Caco-2 (cell line): ENCODE measurements around the gene PRR3. TPM values are rescaled to one million over a fixed set of nuclear protein-coding genes. Genes with fewer than 3 reads are reported as not detected.

Experiments used
- BruUV-seq: library from RNA; stranded (reverse); fragments of 400-500 nt; replicated peaks from 2 replicates; lab custom pipeline; 2021; lab: Mats Ljungman, UMichigan
- CTCF ChIA-PET: fragments of 300-600 bp; sonication (Branson Sonifier 250); formaldehyde crosslinking; loops from one replicate; lab custom pipeline; 2022; ENCODE audit warnings: antibody characterized with exemption; lab: Charles Lee
- POLR2A ChIA-PET: fragments of 300-600 bp; sonication (Branson Sonifier 250); formaldehyde crosslinking; loops from one replicate; lab custom pipeline; 2022; ENCODE audit warnings: antibody characterized with exemption; lab: Charles Lee
- DNase-seq, 2 experiments: peaks; one replicate each; pipeline versions ENCODE4 v3.0.0 to v3.0.0-alpha.2; 2020 to 2022
- H3K27me3 ChIP-seq: replicated peaks from 2 replicates; pipeline ENCODE4 v1.6.0; 2011; ENCODE audit warnings: low read length; ENCODE audit not compliant: control insufficient read depth, insufficient read depth
- H3K36me3 ChIP-seq: 2 replicates; pipeline ENCODE4 v1.5.1; 2011; ENCODE audit warnings: low read length; ENCODE audit not compliant: control insufficient read depth, insufficient read depth
- H3K4me1 ChIP-seq: fragments of 250-450 bp; sonication (Bioruptor Pico); 2 replicates; pipeline ENCODE4 v1.5.1; 2020; ENCODE audit warnings: mild to moderate bottlenecking
- H3K4me3 ChIP-seq: 2 replicates; pipeline ENCODE4 v1.5.1; 2011; ENCODE audit warnings: low read depth, mild to moderate bottlenecking, control low read depth, low read length
- H3K9me3 ChIP-seq: fragments of 250-450 bp; sonication (Bioruptor Pico); 2 replicates; pipeline ENCODE4 v1.5.1; 2020; ENCODE audit warnings: mild to moderate bottlenecking, moderate library complexity
- H3K27ac Mint-ChIP-seq: one replicate; pipeline ENCODE4 v1.8.0; 2022; ENCODE audit warnings: mixed read lengths; ENCODE audit not compliant: unreplicated experiment
- H3K27me3 Mint-ChIP-seq: one replicate; pipeline ENCODE4 v1.8.0; 2022; ENCODE audit warnings: mixed read lengths; ENCODE audit not compliant: insufficient read depth, unreplicated experiment
- H3K36me3 Mint-ChIP-seq: one replicate; pipeline ENCODE4 v1.8.0; 2022; ENCODE audit warnings: mild to moderate bottlenecking, mixed read lengths; ENCODE audit not compliant: insufficient read depth, unreplicated experiment
- H3K4me1 Mint-ChIP-seq: one replicate; pipeline ENCODE4 v1.8.0; 2022; ENCODE audit warnings: low read depth, mixed read lengths; ENCODE audit not compliant: unreplicated experiment
- H3K4me3 Mint-ChIP-seq: one replicate; pipeline ENCODE4 v1.8.0; 2022; ENCODE audit warnings: mild to moderate bottlenecking, moderate library complexity, mixed read lengths; ENCODE audit not compliant: unreplicated experiment
- H3K9me3 Mint-ChIP-seq: one replicate; pipeline ENCODE4 v1.8.0; 2022; ENCODE audit warnings: mixed read lengths; ENCODE audit not compliant: unreplicated experiment
- CTCF ChIP-seq, 2 experiments: fragments of 200-600 bp in 1 of 2; IDR thresholded peaks; 1 replicate in 1 of 2; 2 replicates in 1 of 2; pipeline versions ENCODE4 v1.5.1 to v1.8.0; 2011 to 2022; ENCODE audit warnings: antibody characterized with exemption in 1 of 2, control low read depth in 1 of 2, inconsistent platforms in 1 of 2, low read depth in 1 of 2, low read length in 1 of 2, mild to moderate bottlenecking in 1 of 2, moderate library complexity in 1 of 2; ENCODE audit not compliant: insufficient read depth in 1 of 2, severe bottlenecking in 1 of 2, unreplicated experiment in 1 of 2
- intact Hi-C: fragments of 100-400 bp; cut with micrococcal nuclease; formaldehyde crosslinking; loops from one replicate; pipeline ENCODE4 v1.10.0; 2022; ENCODE audit not compliant: unreplicated experiment
- total RNA-seq: library from RNA; stranded (reverse); gene quantifications from 2 replicates; pipeline ENCODE4 v1.2.3, GENCODE V29; 2022

Gene PRR3
- total RNA-seq, 1 experiment from 2014 or later = 20.3 TPM

- DNase-seq = no peak
- H3K9me3 Mint-ChIP-seq = no peaks in the 10 kb centered on the region
- intact Hi-C loops = no loop called here
- no peaks in the 10 kb centered on the region for H3K27me3 ChIP-seq
- peaks cover 6% of the 10 kb centered on the region for H3K4me1 Mint-ChIP-seq
- H3K4me3 ChIP-seq = no peak overlapping the region
- peaks cover 7% of the 10 kb centered on the region for H3K36me3 ChIP-seq
- H3K36me3 Mint-ChIP-seq = peaks cover 96% of the 10 kb centered on the region
- no peak for TF ChIP-seq CTCF (IDR thresholded peaks at IDR 0.05; ENCODE audit: insufficient read depth in 1 of 2, low read depth in 1 of 2, low read length in 1 of 2, severe bottlenecking in 1 of 2, unreplicated experiment in 1 of 2)
- no TSS peak for BruUV-seq
- H3K4me1 ChIP-seq = peaks cover 8% of the 10 kb centered on the region
- H3K27ac Mint-ChIP-seq = peak overlapping the region; percentile 31
- CTCF ChIA-PET = interaction anchor here (0.7 to 1.3 kb wide), 4 partner anchors 20 to 108 kb away, joined by 3 to 4 read pairs (median 3); partner anchors contain the start of gene ABCF1
- H3K4me3 Mint-ChIP-seq = no peak overlapping the region
- no peaks in the 10 kb centered on the region for H3K9me3 ChIP-seq
- H3K27me3 Mint-ChIP-seq = no peaks in the 10 kb centered on the region
- POLR2A ChIA-PET = no interaction called here
Measured at GRCh38 chr6:30590509-30590908, 33.4 kb downstream of the PRR3 start.

- no peaks in the 10 kb centered on the region for H3K9me3 ChIP-seq
- POLR2A ChIA-PET = no interaction called here
- peak overlapping the region; percentile 31 for H3K27ac Mint-ChIP-seq
- CTCF ChIA-PET = interaction anchor here (0.7 to 1.3 kb wide), 4 partner anchors 20 to 109 kb away, joined by 3 to 4 read pairs (median 3); partner anchors contain the start of gene ABCF1
- H3K36me3 Mint-ChIP-seq = peaks cover 95% of the 10 kb centered on the region
- intact Hi-C loops = no loop called here
- peaks cover 5% of the 10 kb centered on the region for H3K36me3 ChIP-seq
- H3K4me1 ChIP-seq = peaks cover 8% of the 10 kb centered on the region
- no TSS peak for BruUV-seq
- no peaks in the 10 kb centered on the region for H3K27me3 Mint-ChIP-seq
- DNase-seq = peak; percentile 57 to 61
- no peak for TF ChIP-seq CTCF (IDR thresholded peaks at IDR 0.05; ENCODE audit: insufficient read depth in 1 of 2, low read depth in 1 of 2, low read length in 1 of 2, severe bottlenecking in 1 of 2, unreplicated experiment in 1 of 2)
- H3K4me1 Mint-ChIP-seq = peaks cover 6% of the 10 kb centered on the region
- no peaks in the 10 kb centered on the region for H3K9me3 Mint-ChIP-seq
- H3K27me3 ChIP-seq = no peaks in the 10 kb centered on the region
- no peak overlapping the region for H3K4me3 ChIP-seq
- H3K4me3 Mint-ChIP-seq = no peak overlapping the region
Measured at GRCh38 chr6:30591008-30591407, 33.9 kb downstream of the PRR3 start.

GRCh38 chr6:30592287-30592686 is 35.2 kb downstream of the PRR3 start:
- TF ChIP-seq CTCF (IDR thresholded peaks at IDR 0.05; ENCODE audit: insufficient read depth in 1 of 2, low read depth in 1 of 2, low read length in 1 of 2, severe bottlenecking in 1 of 2, unreplicated experiment in 1 of 2) = no peak
- POLR2A ChIA-PET = interaction anchor here (0.9 kb wide), 1 partner anchor 23 kb away, joined by 4 read pairs; no protein-coding TSS in a partner anchor
- Histone ChIP-seq H3K9me3 (no peaks in the 10 kb centered on the region), H3K36me3 (peaks cover 3% of the 10 kb centered on the region), H3K4me3 (no peak overlapping the region), H3K4me1 (peaks cover 8% of the 10 kb centered on the region), H3K27me3 (no peaks in the 10 kb centered on the region)
- intact Hi-C loops = no loop called here
- CTCF ChIA-PET = no interaction called here
- DNase-seq = no peak
- H3K4me3 Mint-ChIP-seq = no peak overlapping the region
- BruUV-seq = no TSS peak
- no peaks in the 10 kb centered on the region for H3K27me3 Mint-ChIP-seq
- no peaks in the 10 kb centered on the region for H3K9me3 Mint-ChIP-seq
- H3K27ac Mint-ChIP-seq = no peak overlapping the region
- H3K36me3 Mint-ChIP-seq = peaks cover 95% of the 10 kb centered on the region
- peaks cover 6% of the 10 kb centered on the region for H3K4me1 Mint-ChIP-seq
